Measurements from ENCODE around the gene KLHL3. TPM values are rescaled to one million over a fixed set of nuclear protein-coding genes. Genes with fewer than 3 reads are reported as not detected.

KLHL3 gene
- polyA plus RNA-seq, 1 of the 3 experiments (the other 2 are of a cell fraction) = 3.8 TPM

GRCh38 chr5:137575211-137575610 is 160.7 kb downstream of the KLHL3 start:
- H4K20me1 ChIP-seq (ENCODE audit: insufficient read depth) = no peaks in the 10 kb centered on the region
- H3K36me3 ChIP-seq (replicated peaks in 1 of 2; ENCODE audit: control insufficient read depth in 1 of 2, insufficient read depth in 2 of 2, low read length in 1 of 2) = no peaks in the 10 kb centered on the region
- H3K4me1 ChIP-seq (ENCODE audit: control insufficient read depth in 1 of 2, insufficient read depth in 2 of 2, low read depth in 1 of 2, low read length in 1 of 2) = peaks cover 0 to 11% of the 10 kb centered on the region in 2 experiments; a peak in 2 of 4 replicates
- TF ChIP-seq POLR2AphosphoS5 (IDR thresholded peaks at IDR 0.05; ENCODE audit: low read depth, low read length) (no peak), RAD21 (IDR thresholded peaks at IDR 0.05; ENCODE audit: low read length) (no peak), RCOR1 (IDR thresholded peaks at IDR 0.05; ENCODE audit: low read length) (no peak), CTCF (IDR thresholded peaks at IDR 0.05) (no peak), USF2 (IDR thresholded peaks at IDR 0.05; ENCODE audit: borderline replicate concordance, low read depth, low read length) (no peak), TAF1 (IDR thresholded peaks at IDR 0.05; ENCODE audit: borderline replicate concordance, low read depth, low read length) (no peak), MEF2A (IDR thresholded peaks at IDR 0.05; ENCODE audit: borderline replicate concordance, low read depth) (no peak), FOXJ3 (CRISPR knock-in tag; IDR thresholded peaks at IDR 0.05) (no peak), JUND (IDR thresholded peaks at IDR 0.05) (no peak), USF1 (IDR thresholded peaks at IDR 0.05; ENCODE audit: borderline replicate concordance, low read depth) (no peak), MAX (IDR thresholded peaks at IDR 0.05; ENCODE audit: low read depth) (no peak), MXI1 (IDR thresholded peaks at IDR 0.05; ENCODE audit: low read depth, low read length) (no peak), REST (IDR thresholded peaks at IDR 0.05; ENCODE audit: low read depth, low read length) (no peak), CHD2 (IDR thresholded peaks at IDR 0.05; ENCODE audit: low read length, partially characterized antibody) (no peak), TEAD4 (IDR thresholded peaks at IDR 0.05; ENCODE audit: borderline replicate concordance, insufficient read depth) (no peak), PBX3 (IDR thresholded peaks at IDR 0.05) (no peak), ZBTB33 (IDR thresholded peaks at IDR 0.05; ENCODE audit: borderline replicate concordance, low read depth) (no peak), SMC3 (IDR thresholded peaks at IDR 0.05; ENCODE audit: low read depth, low read length) (no peak), EZH2phosphoT487 (IDR thresholded peaks at IDR 0.05; ENCODE audit: borderline replicate concordance, low read depth) (no peak), FOXM1 (IDR thresholded peaks at IDR 0.05; ENCODE audit: low read depth) (no peak)
- no peak overlapping the region for H3K27ac ChIP-seq (ENCODE audit: low read depth in 2 of 2, low read length in 1 of 2)
- H3K9me3 ChIP-seq = no peaks in the 10 kb centered on the region
- no peaks in the 10 kb centered on the region for H3K79me2 ChIP-seq (ENCODE audit: insufficient read depth)
- POLR2A ChIA-PET = no interaction called here
- 67% methylated on average over 3 of the region's 3 CpGs for WGBS (ENCODE audit: low lambda C conversion rate)
- H3K9ac ChIP-seq = no peak overlapping the region
- no peaks in the 10 kb centered on the region for H3F3A ChIP-seq (replicated peaks; ENCODE audit: insufficient read depth)
- no peak for DNase-seq
- no peak overlapping the region for H3K4me2 ChIP-seq
- CTCF ChIA-PET = no interaction called here
- no peaks in the 10 kb centered on the region; the same call in 1 of the 2 replicates for H3K27me3 ChIP-seq (ENCODE audit: insufficient read depth)
- H3K4me3 ChIP-seq (ENCODE audit: low read depth in 2 of 2, low read length in 1 of 2) = no peak overlapping the region
- H3K9me2 ChIP-seq = no peaks in the 10 kb centered on the region
- no peak overlapping the region for H2AFZ ChIP-seq (ENCODE audit: low read depth)
